Kidney capillary endothelial cell (primary cell): Measurements from ENCODE around the gene ZC3HAV1.
"Not testable (repeated sequence)": the region's sequence is repeated elsewhere in the genome, so short reads cannot be mapped to it uniquely, and the experiment has no call there.

Experiments
- DNase-seq: peaks from one replicate; pipeline ENCODE4 v3.0.0-alpha.2; 2018; ENCODE audit warnings: low spot score

ZC3HAV1 gene

DNA sequence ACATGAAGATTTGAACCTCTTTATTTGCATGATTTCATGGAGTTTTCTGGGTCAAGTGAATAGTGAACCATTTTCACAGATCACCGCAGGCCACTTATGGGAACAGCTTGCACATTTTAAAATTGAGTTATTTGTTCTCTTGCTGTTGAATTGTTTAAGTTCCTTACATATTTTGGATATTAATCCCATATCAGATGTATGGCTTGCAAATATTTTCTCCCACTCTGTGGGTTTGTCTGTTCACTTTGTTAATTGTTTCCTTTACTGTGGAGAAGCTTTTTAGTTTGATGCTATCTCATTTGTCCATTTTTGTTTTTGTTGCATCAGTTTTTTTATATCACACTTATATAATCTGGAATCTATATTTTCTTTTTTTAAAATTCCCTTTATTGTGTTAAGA lies 59.6 kb downstream of the ZC3HAV1 start:
- DNase-seq = no peak

DNA sequence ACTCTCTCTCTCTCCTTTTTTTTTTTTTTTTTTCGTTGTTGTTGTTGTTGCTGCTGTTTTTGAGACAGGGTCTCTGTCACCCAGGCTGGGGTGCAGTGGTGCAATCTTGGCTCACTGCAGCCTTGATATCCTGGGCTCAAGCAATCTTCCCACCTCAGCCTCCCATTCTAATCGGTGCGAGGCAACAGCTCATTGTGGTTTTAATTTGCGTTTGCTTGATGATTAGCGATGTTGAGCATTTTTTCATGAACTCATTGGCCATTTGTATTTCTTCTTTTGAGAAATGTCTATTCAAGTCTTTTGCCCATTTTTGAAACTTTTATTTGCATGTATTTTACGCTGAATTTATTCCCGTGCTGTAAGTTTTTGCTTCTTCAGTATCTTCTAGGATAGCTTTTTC lies 60.4 kb downstream of the ZC3HAV1 start:
- DNase-seq = no peak

DNA sequence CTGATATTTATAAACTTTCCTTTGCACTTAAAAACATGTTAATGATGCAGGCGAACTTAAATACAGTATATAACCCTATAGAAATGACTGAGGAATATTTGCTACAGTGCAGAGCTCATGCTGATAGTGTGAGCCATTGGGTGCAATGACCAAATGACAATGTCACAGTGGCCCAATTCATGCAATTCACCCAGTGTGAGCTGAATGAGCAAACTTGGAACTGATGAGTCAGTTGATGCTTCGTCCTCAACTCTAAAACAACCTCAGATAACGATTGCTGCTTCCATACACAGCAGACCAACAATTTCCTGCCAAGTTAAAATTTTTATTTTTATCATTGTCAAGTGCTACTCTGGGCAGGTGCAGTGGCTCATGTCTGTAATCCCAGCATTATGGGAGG lies 61.5 kb downstream of the ZC3HAV1 start:
- no peak for DNase-seq

DNA sequence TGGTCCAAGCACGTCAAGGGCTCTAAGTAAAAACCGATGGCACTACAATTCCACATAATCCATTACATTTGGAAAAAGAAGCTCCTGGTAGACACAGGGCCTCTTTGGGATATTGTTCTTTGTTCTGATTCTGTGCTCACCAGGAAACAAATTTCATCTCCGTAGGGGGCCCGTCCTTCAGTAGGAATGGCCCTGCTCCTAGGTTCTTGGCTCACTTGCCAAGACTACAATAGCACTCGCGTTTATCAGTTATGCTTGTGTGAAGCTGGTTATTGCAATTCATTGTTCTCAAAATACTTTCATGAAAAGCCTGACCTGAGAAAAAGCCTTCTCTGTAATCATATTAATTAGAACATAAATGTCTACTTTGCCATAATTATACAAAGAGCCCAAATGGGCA lies 63.4 kb downstream of the ZC3HAV1 start:
- DNase-seq = no peak

DNA sequence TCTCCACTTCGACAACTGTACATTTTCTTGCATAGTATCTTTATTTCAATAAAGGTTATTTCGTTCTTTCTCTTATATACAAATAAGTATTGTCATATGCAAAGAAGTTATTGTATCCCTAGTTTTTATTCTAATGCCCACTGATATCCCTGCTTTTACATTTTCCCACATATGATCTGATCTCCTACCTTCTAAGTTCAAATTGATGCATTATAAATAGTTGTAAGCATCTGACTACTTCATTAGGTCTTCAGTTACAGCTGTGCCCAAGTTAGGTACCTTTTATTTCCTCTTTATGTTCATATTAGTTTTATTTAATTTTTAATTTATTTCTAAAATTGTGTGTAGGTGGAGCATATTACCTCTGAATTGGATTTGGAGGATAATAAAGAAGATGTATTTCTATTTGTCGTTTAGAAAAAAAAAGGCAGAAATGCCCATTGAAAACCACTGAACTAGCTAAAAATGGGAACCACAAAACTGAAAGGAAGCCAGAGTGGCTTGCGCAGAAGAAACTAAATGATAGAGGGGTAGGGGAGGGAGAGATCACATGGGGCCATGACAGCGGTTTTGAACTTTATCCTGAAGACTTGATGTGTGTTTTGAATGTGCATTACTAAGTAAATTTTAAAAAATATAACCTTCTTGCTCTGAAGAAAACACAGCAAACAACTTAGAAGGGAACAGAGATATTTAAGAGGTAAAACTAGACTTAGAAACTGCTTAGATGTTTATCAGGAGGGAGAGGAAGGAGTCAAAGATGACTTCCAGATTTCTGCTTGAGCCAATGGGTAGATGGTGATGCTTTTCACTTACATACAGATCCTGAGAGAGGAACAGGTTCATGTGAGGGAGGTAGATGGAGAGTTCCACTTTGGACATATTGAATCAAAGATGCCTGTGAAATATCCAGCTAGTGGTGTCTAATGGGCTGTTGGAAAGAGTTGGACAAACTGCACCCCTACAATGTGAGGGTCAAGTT lies 64.4 kb downstream of the ZC3HAV1 start:
- no peak for DNase-seq

DNA sequence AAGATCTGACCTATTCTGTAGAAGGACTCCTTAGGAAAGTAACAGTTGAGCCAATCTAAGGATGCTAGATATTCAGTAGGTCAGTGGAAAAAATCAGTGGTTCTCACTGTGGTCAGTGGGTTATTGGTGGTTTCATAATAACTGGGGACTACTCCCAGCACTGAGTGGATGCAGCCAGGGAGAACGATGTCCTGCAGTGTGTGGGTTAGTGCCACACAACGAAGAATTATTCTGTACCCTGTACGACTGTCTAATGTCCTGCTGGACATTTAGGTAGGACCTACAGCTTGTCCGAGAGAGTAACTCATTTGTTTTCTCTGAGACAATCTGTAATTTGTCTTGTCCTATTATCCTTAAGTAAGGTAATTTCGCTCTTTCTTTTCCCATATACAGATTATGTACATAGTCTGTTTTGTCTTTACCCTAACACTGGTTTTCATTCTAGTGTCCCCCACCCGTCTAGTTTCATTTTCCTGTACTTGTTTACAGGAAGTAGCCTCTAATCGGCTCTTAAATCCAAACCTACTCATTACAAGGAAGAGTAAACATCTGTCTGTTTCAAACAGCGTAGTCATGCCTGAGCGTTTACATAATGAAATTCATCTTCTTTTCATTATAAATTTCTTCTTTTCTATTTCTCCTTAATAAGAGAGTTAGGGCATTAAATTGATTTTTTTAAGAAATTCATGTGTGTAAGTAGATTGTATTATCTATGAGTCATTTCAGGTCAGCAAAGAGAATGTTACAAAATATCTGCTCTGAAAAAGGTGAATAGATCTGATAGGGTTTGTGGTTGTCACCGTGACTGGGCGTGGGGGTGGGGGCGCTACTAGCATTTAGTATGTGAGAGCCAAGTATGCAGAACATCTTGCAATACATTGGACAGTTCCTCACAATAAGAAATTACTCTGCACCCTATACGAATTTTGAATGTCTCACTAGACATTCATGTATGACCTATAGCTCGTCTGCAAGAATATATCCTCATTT lies 65.4 kb downstream of the ZC3HAV1 start:
- DNase-seq = no peak

DNA sequence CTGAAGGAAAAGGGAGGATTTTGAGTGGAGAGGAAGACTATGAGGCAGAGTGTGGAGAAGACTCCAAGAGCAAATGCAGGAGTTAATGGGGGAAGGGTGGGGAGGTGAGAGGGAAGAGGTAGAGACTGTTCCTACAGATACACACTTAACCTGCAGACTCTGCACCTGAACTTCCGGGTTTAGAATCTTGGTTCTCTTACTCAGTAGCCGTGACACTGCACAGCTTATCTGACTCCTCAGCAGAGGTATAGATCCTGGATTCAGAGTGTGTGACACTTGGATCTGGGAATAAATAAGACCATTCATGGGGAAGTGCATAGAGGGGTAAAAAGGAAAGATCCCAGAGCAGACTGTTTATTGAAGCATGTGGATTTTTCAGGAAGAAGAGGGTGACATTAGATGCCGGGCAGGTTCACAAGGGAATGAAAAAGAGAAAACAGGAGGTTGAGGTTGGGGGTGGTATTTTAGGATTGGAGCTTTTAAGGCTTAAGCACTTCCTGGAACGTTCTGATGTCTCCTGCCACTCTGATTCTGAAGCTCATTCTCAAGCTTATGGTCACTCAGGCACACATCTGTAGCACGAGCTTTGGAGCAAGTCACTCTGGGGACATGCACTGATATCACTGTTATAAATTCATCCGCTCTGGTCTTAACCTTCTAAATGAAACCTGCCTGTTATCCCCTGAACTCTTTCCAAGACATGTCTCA lies 68.0 kb downstream of the ZC3HAV1 start:
- no peak for DNase-seq

DNA sequence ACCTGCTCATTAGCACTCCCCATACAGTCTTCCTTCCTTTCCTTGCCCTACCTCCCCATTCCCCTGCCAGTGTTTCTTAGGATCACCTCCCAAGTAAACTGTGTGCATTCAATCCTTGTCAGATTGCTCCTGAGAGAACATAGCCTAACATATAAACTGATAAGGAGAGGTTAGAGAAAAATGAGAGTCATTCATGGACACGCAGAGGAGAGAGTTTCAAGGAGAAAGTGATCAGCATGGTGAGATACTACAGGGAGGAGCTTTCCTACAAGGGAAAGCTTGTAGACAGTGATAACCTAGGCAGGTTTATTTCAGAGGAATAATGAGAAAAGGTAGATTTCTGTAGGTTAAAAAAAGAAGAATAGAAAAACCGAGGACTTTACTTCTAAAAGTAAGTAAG lies 70.8 kb downstream of the ZC3HAV1 start:
- no peak for DNase-seq

DNA sequence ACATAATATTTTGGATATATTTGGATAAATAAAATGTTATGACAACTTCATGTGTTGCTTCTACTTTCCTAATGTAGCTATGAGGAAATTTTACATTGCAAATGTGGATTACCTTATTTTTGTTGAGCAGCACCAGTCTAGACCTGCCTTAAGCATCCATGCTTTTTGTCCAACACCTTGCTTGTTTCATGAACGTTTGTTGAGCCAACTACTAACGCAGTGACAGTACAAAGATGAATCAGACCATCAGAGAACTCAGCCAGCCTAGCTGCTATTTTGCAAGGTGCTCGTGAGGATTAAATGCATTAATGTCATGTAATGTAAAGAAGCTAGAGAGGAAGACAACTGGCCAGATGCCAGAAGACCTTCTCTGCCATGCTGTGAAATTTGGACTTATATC lies 72.6 kb downstream of the ZC3HAV1 start:
- no peak for DNase-seq

DNA sequence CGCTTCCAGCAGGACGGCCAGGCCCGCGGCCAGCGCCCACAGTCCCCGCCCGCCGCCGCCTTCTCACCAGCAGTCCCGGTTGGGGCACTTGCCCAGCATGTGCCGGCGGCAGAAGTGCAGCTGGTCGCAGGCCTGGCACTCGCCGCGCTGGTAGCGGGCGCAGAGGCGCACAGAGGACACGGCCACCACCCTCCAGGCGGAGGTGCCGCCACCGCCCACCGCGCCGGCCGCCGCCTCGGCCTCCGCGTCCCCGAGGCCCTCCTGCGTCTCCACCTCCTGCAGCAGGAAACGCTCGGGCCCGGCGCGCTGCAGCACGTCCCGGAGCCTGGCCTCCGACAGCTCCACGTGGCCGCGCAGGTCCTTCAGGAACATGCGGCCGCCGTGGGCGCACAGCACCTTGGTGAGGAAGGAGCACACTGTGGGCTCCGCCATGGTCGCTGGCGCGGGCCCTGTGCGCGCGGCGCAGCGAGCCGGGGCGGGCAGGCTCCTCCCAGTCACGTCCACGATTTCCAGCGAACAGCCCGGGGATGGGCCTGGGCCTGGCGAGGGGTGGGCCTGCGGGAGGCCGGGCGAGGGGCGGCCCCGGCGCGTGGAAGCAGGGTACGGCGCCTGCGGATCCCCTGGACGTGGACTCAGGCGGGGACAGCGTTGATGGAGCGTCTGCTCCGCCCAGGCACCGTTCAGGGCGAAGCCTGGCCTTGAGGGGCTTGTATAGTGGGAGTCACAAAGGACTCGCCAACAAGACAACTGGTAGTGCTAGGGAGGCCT lies 73.8 kb downstream of the ZC3HAV1 start, which contains the start of gene ZC3HAV1L:
Gene ZC3HAV1L, minus strand, starts transcription at position 457 of the 768 bp plus-strand sequence. Its CDS starts 25 bp downstream, at position 432.
- DNase-seq = peak; percentile 33

DNA sequence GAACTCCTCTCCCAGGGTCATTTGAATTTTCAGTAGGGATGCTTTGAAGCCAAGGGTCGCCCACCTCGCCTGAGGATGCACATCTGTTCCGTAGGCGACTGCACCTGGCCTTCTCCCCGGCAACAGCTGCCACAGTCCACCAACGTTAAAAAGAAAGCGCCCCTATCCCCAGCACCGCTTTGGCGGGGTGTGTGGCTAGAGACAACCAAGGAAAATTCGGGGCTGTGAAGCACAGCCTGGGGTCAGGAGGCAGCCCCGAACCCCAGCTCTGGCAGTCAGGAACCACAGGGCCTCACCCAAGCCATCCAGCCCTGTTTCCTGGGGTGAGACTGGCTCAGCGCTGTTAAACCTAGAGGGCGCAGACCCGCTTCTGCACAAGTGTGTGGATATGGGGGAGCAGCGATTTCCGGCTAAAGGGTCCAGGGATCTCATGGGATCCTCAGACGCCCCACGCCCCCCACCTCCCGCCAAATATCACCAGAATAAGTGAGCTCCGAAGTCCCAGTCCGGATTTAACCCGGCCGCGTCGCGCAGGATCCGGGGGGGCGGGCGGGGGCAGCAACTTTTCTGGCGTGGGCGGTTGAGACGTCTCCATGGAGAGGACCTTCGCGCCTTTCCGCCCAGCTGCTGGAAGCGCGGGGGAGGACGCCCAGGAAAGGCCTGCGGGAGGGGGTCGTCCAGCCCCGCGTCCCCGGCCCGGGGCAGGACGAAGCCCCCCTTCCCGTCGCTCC lies 74.5 kb downstream of the ZC3HAV1 start:
- peak; percentile 23 for DNase-seq

DNA sequence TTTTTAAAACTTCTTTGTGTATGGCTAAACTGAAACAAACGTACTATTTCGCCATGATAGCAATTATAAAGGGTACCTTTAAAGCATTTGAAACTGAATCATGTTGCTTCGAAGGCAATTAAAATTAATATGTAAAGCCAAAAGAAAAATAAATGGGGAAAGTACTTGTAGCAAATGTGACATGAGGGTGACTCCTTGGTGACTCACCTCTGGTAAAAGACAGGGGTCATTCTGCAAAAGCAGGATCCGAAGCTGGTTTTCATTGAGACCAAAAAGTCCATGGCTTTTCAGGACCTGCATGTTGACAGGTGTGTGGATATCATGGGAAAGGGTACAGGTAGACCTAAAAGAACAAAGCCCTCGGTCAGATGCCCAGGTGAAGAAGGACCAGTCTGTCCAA lies 75.2 kb downstream of the ZC3HAV1 start:
- peak; percentile 29 for DNase-seq

DNA sequence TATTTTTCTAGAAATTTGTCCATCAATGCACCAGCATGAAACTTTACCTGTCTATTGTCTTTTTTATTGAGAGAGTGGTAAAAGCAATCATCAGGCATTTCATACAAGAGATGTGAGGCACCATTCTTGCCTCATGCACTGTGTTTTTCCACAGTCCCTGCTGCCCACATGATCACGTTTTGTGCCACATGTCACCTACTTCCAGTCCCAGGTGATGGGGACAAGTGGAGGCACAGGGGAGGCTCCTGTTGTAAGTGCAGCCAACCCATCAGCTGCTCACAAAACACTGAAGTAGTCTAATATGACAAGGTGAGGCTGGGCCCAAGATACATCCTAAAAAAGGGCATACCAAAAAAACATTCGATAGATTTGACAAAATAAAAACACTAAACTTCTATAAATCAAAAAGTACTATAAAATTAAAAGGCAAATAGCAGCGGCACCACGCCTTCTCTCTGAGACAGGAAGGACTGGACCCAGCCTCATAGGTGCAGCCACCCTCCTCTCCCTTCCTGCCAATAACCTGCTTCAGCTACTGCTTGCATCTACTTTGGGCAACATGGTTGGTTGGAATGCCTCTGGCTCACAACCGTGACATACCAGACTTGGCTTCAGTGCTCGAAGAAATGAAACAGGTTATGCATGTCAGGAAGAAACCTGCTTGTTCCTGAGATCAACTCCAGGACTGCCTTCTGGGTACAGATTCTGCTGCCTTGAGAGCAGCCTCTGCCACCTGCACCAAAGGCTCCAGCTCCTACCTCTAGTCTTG lies 76.0 kb downstream of the ZC3HAV1 start:
- DNase-seq = no peak

DNA sequence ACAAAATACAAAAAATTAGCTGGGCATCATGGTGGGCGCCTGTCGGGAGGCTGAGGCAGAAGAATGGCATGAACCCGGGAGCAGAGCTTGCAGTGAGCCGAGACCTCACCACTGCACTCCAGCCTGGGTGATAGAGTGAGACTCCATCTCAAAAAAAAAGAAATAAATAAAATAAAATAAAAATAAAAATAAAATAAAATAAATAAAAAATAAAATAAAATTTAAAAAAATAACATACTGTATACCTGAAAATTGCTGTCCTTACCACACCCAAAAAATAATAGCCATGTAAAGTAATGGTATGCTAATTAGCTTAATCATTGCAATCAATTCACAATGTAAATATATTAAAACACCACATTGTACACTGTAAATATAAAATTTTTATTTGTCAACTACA lies 77.0 kb downstream of the ZC3HAV1 start:
- DNase-seq = no peak

DNA sequence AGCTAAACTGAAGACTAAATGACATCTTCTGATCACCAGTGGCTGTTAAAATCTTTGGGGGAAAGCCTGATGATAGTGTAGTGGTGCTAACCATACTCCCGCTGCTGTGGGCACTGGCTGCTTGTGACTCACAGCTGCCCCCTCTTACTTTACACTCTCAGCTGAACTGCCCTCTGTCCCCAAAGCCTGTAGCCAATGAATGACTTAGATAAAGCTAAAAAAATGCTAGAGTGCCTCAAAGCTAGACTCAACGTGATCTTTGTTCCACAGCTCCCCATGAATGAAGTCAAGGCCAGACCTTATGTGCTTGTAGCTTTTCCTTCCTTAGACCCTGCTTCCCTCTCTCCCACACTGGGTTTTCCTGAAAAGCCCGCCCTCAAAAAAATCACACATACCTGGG lies 80.2 kb downstream of the ZC3HAV1 start:
- DNase-seq = no peak

DNA sequence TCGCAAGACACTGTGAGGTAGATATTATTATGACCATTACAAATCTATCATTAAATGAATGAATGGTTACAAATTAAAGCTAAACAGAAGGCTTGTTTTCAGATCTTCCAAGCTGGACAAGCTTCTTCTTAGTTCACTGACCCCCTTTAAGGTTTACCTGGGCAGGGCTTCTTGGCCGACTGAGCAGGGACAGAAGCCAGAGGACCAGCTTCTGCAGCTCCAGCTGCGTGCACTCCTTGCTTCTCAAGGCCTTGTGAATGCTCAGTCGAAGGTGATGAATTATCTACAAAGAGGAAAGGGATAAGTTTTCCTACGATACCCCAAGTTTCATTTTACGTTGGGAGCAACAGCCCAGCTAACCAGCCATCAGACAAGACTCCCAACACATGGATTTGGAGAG lies 83.0 kb downstream of the ZC3HAV1 start:
- DNase-seq = no peak

DNA sequence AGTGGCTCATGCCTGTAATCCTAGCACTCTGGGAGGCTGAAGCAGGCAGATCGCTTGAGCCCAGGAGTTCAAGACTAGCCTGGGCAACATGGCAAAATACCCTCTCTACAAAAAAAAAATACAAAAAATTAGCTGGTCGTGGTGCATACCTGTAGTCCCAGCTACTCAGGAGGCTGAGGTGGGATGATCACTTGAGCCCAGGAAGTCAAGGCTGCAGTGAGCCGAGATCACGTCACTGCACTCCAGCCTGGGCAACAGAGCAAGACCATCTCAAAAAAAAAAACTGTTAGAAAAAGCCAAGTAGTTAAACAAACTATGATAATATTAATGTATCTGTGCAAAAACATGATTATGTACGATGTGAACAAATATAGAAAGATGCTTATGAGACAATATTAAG lies 83.7 kb downstream of the ZC3HAV1 start:
- not testable (repeated sequence) for DNase-seq

DNA sequence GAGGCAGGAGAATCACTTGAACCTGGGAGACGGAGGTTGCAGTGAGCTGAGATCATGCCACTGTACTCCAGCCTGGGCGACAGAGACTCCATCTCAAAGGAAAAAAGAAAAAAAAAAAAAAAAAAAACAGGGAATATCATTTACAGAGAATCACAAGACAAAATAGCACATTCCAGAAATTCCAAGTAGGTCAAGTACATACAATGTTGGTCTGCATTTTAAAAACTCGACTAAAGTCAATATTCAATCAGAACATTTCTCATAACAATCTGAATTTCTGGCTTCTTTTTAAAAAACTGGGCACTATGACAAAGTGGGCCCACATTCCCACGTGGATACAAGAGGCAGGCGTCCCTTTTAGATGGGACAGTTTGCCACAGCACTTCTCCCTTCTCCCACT lies 86.4 kb downstream of the ZC3HAV1 start:
- DNase-seq = no peak

DNA sequence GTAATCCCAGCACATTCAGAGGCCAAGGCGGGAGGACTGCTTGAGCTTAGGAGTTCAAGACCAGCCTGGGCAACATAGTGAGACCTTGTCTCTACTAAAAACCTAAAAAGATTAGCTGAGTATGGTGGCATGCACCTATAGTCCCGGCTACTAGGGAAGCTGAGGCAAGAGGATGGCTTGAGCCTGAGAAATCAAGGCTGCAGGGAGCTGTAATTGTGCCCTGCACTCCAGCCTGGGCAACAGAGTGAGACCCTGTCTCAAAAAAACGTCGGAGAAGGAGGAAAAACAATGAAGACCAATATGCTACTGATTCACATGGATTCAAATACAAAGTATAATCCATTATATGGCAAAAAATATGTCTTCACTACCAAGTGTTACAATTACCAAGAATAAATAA lies 87.2 kb downstream of the ZC3HAV1 start:
- no peak for DNase-seq

DNA sequence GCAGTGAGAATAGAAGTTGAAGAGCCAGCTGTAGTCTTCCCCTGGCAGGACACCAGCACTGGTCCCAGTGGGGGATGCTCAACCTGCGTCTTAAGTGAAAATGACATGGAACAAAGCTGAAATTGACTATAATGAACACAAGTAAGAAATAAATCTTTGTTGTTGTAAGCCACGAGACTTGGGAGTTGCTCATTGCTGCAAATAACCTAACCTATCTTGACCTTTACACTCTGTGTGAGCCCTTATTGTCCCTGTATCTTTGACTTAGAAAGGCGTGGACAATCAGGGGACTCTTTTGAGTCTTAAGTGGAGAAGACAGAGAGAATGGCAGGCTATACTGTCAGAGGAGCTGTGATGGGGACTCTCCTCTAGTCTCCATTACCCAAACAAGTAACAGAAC lies 90.6 kb downstream of the ZC3HAV1 start:
- no peak for DNase-seq
